OCI-LY3 (cell line): Measurements from ENCODE around the gene VWA3B.

Experiments
- CTCF ChIP-seq: fragments of 200-600, 300-600 bp; sonication (generic); IDR thresholded peaks from 2 replicates; pipeline ENCODE4 v1.5.1; 2014; ENCODE audit warnings: antibody characterized with exemption, low read length, low read depth
- EZH2phosphoT487 ChIP-seq: fragments of 200-600 bp; shearing (Covaris generic); IDR thresholded peaks from 2 replicates; pipeline ENCODE4 v1.6.1; 2018; ENCODE audit warnings: antibody characterized with exemption, mixed run types, low read depth

- no peak for TF ChIP-seq CTCF
- TF ChIP-seq EZH2phosphoT487 = no peak
These were observed 98.8 kb downstream of the VWA3B start for GRCh38 chr2:98185801-98186200.
